ENCODE measurements around the gene PCCA. TPM values are rescaled to one million over a fixed set of nuclear protein-coding genes. Genes with fewer than 3 reads are reported as not detected.

Gene PCCA
- polyA plus RNA-seq, 1 of the 3 experiments (the other 2 are of a cell fraction) = 7.3 TPM

DNA sequence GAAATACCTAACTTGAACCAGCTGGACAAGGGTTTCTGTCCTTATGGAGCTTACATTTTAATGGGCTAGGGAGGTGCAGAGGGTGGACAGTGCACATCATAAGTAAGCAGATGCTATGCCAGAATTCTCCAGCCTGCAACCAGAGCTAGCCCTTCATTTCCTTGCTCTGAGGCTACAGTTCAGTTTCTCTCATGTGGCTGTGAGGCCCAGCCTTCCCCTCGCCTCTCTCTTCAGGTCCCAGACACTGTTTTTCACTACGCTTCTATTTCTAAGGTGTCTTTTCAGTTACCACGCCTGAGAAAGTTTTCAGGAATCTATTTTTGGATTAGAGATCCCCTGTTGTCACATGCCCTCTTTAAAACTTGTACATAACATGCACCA, 141.9 kb downstream of the PCCA start:
- Histone ChIP-seq H3K4me3 (ENCODE audit: low read depth in 2 of 2, low read length in 1 of 2) (no peak overlapping the region), H3K27me3 (ENCODE audit: insufficient read depth) (no peaks in the 10 kb centered on the region), H3F3A (replicated peaks; ENCODE audit: insufficient read depth) (peaks cover under 1% of the 10 kb centered on the region), H3K9me2 (no peaks in the 10 kb centered on the region), H3K4me1 (ENCODE audit: control insufficient read depth in 1 of 2, insufficient read depth in 2 of 2, low read depth in 1 of 2, low read length in 1 of 2) (no peaks in the 10 kb centered on the region; a peak in 2 of 4 replicates), H3K4me2 (no peak overlapping the region), H3K79me2 (ENCODE audit: insufficient read depth) (no peaks in the 10 kb centered on the region), H4K20me1 (ENCODE audit: insufficient read depth) (no peaks in the 10 kb centered on the region), H3K27ac (ENCODE audit: low read depth in 2 of 2, low read length in 1 of 2) (no peak overlapping the region), H3K9me3 (no peaks in the 10 kb centered on the region), H2AFZ (ENCODE audit: low read depth) (no peak overlapping the region), H3K36me3 (replicated peaks in 1 of 2; ENCODE audit: control insufficient read depth in 1 of 2, insufficient read depth in 2 of 2, low read length in 1 of 2) (no peaks in the 10 kb centered on the region), H3K9ac (no peak overlapping the region)
- TF ChIP-seq GABPA (IDR thresholded peaks at IDR 0.05; ENCODE audit: low read depth) (no peak), TCF12 (IDR thresholded peaks at IDR 0.05) (no peak), RAD21 (IDR thresholded peaks at IDR 0.05; ENCODE audit: low read length) (no peak), MXI1 (IDR thresholded peaks at IDR 0.05; ENCODE audit: low read depth, low read length) (no peak), MEF2A (IDR thresholded peaks at IDR 0.05; ENCODE audit: borderline replicate concordance, low read depth) (no peak), RXRA (IDR thresholded peaks at IDR 0.05; ENCODE audit: borderline replicate concordance, low read depth) (no peak), NFIC (IDR thresholded peaks at IDR 0.05; ENCODE audit: borderline replicate concordance) (no peak), EZH2phosphoT487 (IDR thresholded peaks at IDR 0.05; ENCODE audit: borderline replicate concordance, low read depth) (no peak), NRF1 (IDR thresholded peaks at IDR 0.05; ENCODE audit: low read depth, low read length) (no peak), RCOR1 (IDR thresholded peaks at IDR 0.05; ENCODE audit: low read length) (no peak), EP300 (IDR thresholded peaks at IDR 0.05; ENCODE audit: borderline replicate concordance in 1 of 2, low read depth in 1 of 2, low read length in 1 of 2) (no peak), CHD2 (IDR thresholded peaks at IDR 0.05; ENCODE audit: low read length, partially characterized antibody) (no peak), GATA2 (CRISPR knock-in tag; IDR thresholded peaks at IDR 0.05) (no peak), FOXJ3 (CRISPR knock-in tag; IDR thresholded peaks at IDR 0.05) (no peak), FOXM1 (IDR thresholded peaks at IDR 0.05; ENCODE audit: low read depth) (no peak), ELF1 (IDR thresholded peaks at IDR 0.05) (no peak), JUND (IDR thresholded peaks at IDR 0.05) (no peak)
- TF ChIP-seq, protein P1, sequence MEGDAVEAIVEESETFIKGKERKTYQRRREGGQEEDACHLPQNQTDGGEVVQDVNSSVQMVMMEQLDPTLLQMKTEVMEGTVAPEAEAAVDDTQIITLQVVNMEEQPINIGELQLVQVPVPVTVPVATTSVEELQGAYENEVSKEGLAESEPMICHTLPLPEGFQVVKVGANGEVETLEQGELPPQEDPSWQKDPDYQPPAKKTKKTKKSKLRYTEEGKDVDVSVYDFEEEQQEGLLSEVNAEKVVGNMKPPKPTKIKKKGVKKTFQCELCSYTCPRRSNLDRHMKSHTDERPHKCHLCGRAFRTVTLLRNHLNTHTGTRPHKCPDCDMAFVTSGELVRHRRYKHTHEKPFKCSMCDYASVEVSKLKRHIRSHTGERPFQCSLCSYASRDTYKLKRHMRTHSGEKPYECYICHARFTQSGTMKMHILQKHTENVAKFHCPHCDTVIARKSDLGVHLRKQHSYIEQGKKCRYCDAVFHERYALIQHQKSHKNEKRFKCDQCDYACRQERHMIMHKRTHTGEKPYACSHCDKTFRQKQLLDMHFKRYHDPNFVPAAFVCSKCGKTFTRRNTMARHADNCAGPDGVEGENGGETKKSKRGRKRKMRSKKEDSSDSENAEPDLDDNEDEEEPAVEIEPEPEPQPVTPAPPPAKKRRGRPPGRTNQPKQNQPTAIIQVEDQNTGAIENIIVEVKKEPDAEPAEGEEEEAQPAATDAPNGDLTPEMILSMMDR (IDR thresholded peaks at IDR 0.05) = no peak
- TF ChIP-seq, protein P2, sequence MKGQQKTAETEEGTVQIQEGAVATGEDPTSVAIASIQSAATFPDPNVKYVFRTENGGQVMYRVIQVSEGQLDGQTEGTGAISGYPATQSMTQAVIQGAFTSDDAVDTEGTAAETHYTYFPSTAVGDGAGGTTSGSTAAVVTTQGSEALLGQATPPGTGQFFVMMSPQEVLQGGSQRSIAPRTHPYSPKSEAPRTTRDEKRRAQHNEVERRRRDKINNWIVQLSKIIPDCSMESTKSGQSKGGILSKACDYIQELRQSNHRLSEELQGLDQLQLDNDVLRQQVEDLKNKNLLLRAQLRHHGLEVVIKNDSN (IDR thresholded peaks at IDR 0.05; ENCODE audit: borderline replicate concordance, low read depth) = no peak
- TF ChIP-seq, protein P3, sequence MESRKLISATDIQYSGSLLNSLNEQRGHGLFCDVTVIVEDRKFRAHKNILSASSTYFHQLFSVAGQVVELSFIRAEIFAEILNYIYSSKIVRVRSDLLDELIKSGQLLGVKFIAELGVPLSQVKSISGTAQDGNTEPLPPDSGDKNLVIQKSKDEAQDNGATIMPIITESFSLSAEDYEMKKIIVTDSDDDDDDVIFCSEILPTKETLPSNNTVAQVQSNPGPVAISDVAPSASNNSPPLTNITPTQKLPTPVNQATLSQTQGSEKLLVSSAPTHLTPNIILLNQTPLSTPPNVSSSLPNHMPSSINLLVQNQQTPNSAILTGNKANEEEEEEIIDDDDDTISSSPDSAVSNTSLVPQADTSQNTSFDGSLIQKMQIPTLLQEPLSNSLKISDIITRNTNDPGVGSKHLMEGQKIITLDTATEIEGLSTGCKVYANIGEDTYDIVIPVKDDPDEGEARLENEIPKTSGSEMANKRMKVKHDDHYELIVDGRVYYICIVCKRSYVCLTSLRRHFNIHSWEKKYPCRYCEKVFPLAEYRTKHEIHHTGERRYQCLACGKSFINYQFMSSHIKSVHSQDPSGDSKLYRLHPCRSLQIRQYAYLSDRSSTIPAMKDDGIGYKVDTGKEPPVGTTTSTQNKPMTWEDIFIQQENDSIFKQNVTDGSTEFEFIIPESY (IDR thresholded peaks at IDR 0.05; ENCODE audit: borderline replicate concordance, low read depth) = no peak
- 91% methylated on average over 3 of the region's 3 CpGs for WGBS (ENCODE audit: low lambda C conversion rate)
- CTCF ChIA-PET = interaction anchor here (1.3 to 6.7 kb wide), 2 partner anchors 284 to 574 kb away, joined by 5 to 63 read pairs; no protein-coding TSS in a partner anchor
- DNase-seq = no peak
- POLR2A ChIA-PET = no interaction called here
